WTC11 (cell line): ENCODE measurements around the gene TMEM253. TPM values are rescaled to one million over a fixed set of nuclear protein-coding genes. Genes with fewer than 3 reads are reported as not detected.
A peak's percentile ranks its signal among the peaks of the same experiment; 100 is the strongest.

Experiments
- ATAC-seq: fragments of 200-7000 bp; cut with Tn5 transposase; 2 replicates; pipeline ENCODE4 v1.10.0; 2021; ENCODE audit warnings: mild to moderate bottlenecking, moderate library complexity
- CTCF ChIA-PET: fragments of 300-600 bp; sonication (Branson Sonifier 250); formaldehyde crosslinking; loops from one replicate; lab custom pipeline; 2021; ENCODE audit warnings: antibody characterized with exemption; lab: Charles Lee
- POLR2A ChIA-PET: fragments of 350-600 bp; sonication (Branson Sonifier 250); formaldehyde crosslinking; loops from one replicate; lab custom pipeline; 2021; ENCODE audit warnings: antibody characterized with exemption; lab: Charles Lee
- DNase-seq: peaks from one replicate; pipeline ENCODE4 v3.0.0; 2021; ENCODE audit warnings: low spot score
- H3K27ac Mint-ChIP-seq: 2 replicates; pipeline ENCODE4 v1.8.0; 2021; ENCODE audit warnings: mixed read lengths
- H3K27me3 Mint-ChIP-seq: 2 replicates; pipeline ENCODE4 v1.8.0; 2021; ENCODE audit warnings: low read depth, mild to moderate bottlenecking, moderate library complexity, mixed read lengths
- H3K36me3 Mint-ChIP-seq: 2 replicates; pipeline ENCODE4 v1.8.0; 2021; ENCODE audit warnings: mixed read lengths
- H3K4me1 Mint-ChIP-seq: 2 replicates; pipeline ENCODE4 v1.8.0; 2022; ENCODE audit warnings: mixed read lengths
- H3K4me3 Mint-ChIP-seq: 2 replicates; pipeline ENCODE4 v1.8.0; 2021; ENCODE audit warnings: mild to moderate bottlenecking, moderate library complexity, mixed read lengths
- H3K9me3 Mint-ChIP-seq: 2 replicates; pipeline ENCODE4 v1.8.0; 2021; ENCODE audit warnings: mixed read lengths
- ATF1 ChIP-seq: sonication (generic); formaldehyde crosslinking; IDR thresholded peaks from 2 replicates; pipeline ENCODE4 v1.8.1; 2023; ENCODE audit warnings: mild to moderate bottlenecking, moderate library complexity, missing genetic modification reagents
- CREB1 ChIP-seq: sonication (generic); formaldehyde crosslinking; IDR thresholded peaks from 2 replicates; pipeline ENCODE4 v1.8.0; 2023; ENCODE audit warnings: mild to moderate bottlenecking, missing genetic modification reagents
- CREM ChIP-seq: sonication (generic); formaldehyde crosslinking; IDR thresholded peaks from 2 replicates; pipeline ENCODE4 v1.8.1; 2022; ENCODE audit warnings: mild to moderate bottlenecking, missing genetic modification reagents, moderate library complexity
- E2F4 ChIP-seq: sonication (generic); formaldehyde crosslinking; IDR thresholded peaks from 2 replicates; pipeline ENCODE4 v1.8.1; 2022; ENCODE audit warnings: low read depth, mild to moderate bottlenecking, moderate library complexity, missing genetic modification reagents, borderline replicate concordance
- FOXK1 ChIP-seq: sonication (generic); formaldehyde crosslinking; IDR thresholded peaks from 2 replicates; pipeline ENCODE4 v1.8.0; 2022; ENCODE audit warnings: mild to moderate bottlenecking, moderate library complexity, missing genetic modification reagents
- GABPB1 ChIP-seq: sonication (generic); formaldehyde crosslinking; IDR thresholded peaks from 2 replicates; pipeline ENCODE4 v1.8.1; 2023; ENCODE audit warnings: mild to moderate bottlenecking, missing genetic modification reagents
- HMGA2 ChIP-seq: fragments of 250-450 bp; sonication (Bioruptor Pico); IDR thresholded peaks from 2 replicates; pipeline ENCODE4 v1.4.0; 2021; ENCODE audit warnings: mild to moderate bottlenecking, moderate library complexity
- IRF1 ChIP-seq: sonication (generic); formaldehyde crosslinking; IDR thresholded peaks from 2 replicates; pipeline ENCODE4 v1.8.0; 2023; ENCODE audit warnings: missing genetic modification reagents
- MYBL2 ChIP-seq: sonication (generic); formaldehyde crosslinking; IDR thresholded peaks from 2 replicates; pipeline ENCODE4 v1.8.1; 2023; ENCODE audit warnings: mild to moderate bottlenecking, moderate library complexity, missing genetic modification reagents
- PRRX2 ChIP-seq: fragments of 250-450 bp; sonication (Bioruptor Pico); IDR thresholded peaks from 2 replicates; pipeline ENCODE4 v1.8.0; 2021; ENCODE audit warnings: mild to moderate bottlenecking
- TEAD4 ChIP-seq: sonication (generic); formaldehyde crosslinking; IDR thresholded peaks from 2 replicates; pipeline ENCODE4 v1.8.0; 2022; ENCODE audit warnings: mild to moderate bottlenecking, missing genetic modification reagents
- ZNF219 ChIP-seq: sonication (generic); formaldehyde crosslinking; IDR thresholded peaks from 2 replicates; pipeline ENCODE4 v1.8.0; 2023; ENCODE audit warnings: missing genetic modification reagents, mild to moderate bottlenecking, borderline replicate concordance
- ZNF425 ChIP-seq: fragments of 250-450 bp; sonication (Bioruptor Pico); conservative IDR thresholded peaks from 2 replicates; pipeline ENCODE4 v1.9.0; 2021; ENCODE audit warnings: mild to moderate bottlenecking
- total RNA-seq: library from RNA; stranded (reverse); gene quantifications from 3 replicates; pipeline ENCODE4 v1.2.3, GENCODE V29; 2021
- TF ChIP-seq, protein P1 (sequence below): sonication (generic); formaldehyde crosslinking; conservative IDR thresholded peaks from 2 replicates; pipeline ENCODE4 v1.8.1; 2023; ENCODE audit warnings: mild to moderate bottlenecking, low read depth, missing genetic modification reagents, moderate library complexity
- TF ChIP-seq, protein P2 (sequence below): sonication (generic); formaldehyde crosslinking; IDR thresholded peaks from 2 replicates; pipeline ENCODE4 v1.8.1; 2023; ENCODE audit warnings: mild to moderate bottlenecking, missing genetic modification reagents
- TF ChIP-seq, protein P3 (sequence below): sonication (generic); formaldehyde crosslinking; IDR thresholded peaks from 2 replicates; pipeline ENCODE4 v1.8.0; 2022; ENCODE audit warnings: mild to moderate bottlenecking, missing genetic modification reagents
- TF ChIP-seq, protein P4 (sequence below): sonication (generic); formaldehyde crosslinking; IDR thresholded peaks from 2 replicates; pipeline ENCODE4 v1.8.0; 2022; ENCODE audit warnings: missing genetic modification reagents
- TF ChIP-seq, protein P5 (sequence below): sonication (generic); formaldehyde crosslinking; IDR thresholded peaks from 2 replicates; pipeline ENCODE4 v1.8.1; 2022; ENCODE audit warnings: mild to moderate bottlenecking, missing genetic modification reagents, moderate library complexity, borderline replicate concordance

Gene TMEM253
- total RNA-seq, 1 experiment from 2014 or later: 1.7 TPM

GRCh38 chr14:21072781-21073339 is 28.0 kb upstream of the TMEM253 start:
- Mint-ChIP-seq H3K27me3 (no peaks in the 10 kb centered on the region), H3K4me1 (peaks cover 24% of the 10 kb centered on the region), H3K9me3 (no peaks in the 10 kb centered on the region), H3K27ac (no peak overlapping the region), H3K4me3 (peak overlapping the region; percentile 89), H3K36me3 (peaks cover 40% of the 10 kb centered on the region)
- TF ChIP-seq TEAD4 (no peak), FOXK1 (CRISPR knock-in tag) (no peak), MYBL2 (CRISPR knock-in tag) (no peak), E2F4 (CRISPR knock-in tag) (no peak)
- TF ChIP-seq, protein P1, sequence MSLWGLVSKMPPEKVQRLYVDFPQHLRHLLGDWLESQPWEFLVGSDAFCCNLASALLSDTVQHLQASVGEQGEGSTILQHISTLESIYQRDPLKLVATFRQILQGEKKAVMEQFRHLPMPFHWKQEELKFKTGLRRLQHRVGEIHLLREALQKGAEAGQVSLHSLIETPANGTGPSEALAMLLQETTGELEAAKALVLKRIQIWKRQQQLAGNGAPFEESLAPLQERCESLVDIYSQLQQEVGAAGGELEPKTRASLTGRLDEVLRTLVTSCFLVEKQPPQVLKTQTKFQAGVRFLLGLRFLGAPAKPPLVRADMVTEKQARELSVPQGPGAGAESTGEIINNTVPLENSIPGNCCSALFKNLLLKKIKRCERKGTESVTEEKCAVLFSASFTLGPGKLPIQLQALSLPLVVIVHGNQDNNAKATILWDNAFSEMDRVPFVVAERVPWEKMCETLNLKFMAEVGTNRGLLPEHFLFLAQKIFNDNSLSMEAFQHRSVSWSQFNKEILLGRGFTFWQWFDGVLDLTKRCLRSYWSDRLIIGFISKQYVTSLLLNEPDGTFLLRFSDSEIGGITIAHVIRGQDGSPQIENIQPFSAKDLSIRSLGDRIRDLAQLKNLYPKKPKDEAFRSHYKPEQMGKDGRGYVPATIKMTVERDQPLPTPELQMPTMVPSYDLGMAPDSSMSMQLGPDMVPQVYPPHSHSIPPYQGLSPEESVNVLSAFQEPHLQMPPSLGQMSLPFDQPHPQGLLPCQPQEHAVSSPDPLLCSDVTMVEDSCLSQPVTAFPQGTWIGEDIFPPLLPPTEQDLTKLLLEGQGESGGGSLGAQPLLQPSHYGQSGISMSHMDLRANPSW (CRISPR knock-in tag): no peak
- ChIA-PET CTCF (interaction anchor here (2.5 to 4.6 kb wide), 5 partner anchors 20 to 59 kb away, joined by 12 to 165 read pairs (median 94); partner anchors contain the start of genes TMEM253 and ZNF219), POLR2A (interaction anchor here (0.5 to 3.0 kb wide), 4 partner anchors 13 to 22 kb away, joined by 3 to 74 read pairs (median 15); no protein-coding TSS in a partner anchor)
- ATAC-seq (no peak), DNase-seq (no peak)

- H3K4me1 Mint-ChIP-seq: peaks cover 17% of the 10 kb centered on the region
- no peak overlapping the region for H3K4me3 Mint-ChIP-seq
- H3K27ac Mint-ChIP-seq: no peak overlapping the region
- ATAC-seq (no peak), DNase-seq (no peak)
- CTCF ChIA-PET: interaction anchor here (1.9 to 4.6 kb wide), 3 partner anchors 17 to 59 kb away, joined by 7 to 165 read pairs (median 10); no protein-coding TSS in a partner anchor
- no peaks in the 10 kb centered on the region for H3K9me3 Mint-ChIP-seq
- POLR2A ChIA-PET: no interaction called here
- H3K27me3 Mint-ChIP-seq: no peaks in the 10 kb centered on the region
- peaks cover 49% of the 10 kb centered on the region for H3K36me3 Mint-ChIP-seq
- TF ChIP-seq HMGA2 (CRISPR knock-in tag) (no peak), CREM (CRISPR knock-in tag) (no peak), IRF1 (no peak), ATF1 (CRISPR knock-in tag) (no peak), ZNF425 (no peak), CREB1 (CRISPR knock-in tag) (no peak), ZNF219 (no peak), PRRX2 (CRISPR knock-in tag) (no peak), GABPB1 (no peak)
- TF ChIP-seq, protein P2, sequence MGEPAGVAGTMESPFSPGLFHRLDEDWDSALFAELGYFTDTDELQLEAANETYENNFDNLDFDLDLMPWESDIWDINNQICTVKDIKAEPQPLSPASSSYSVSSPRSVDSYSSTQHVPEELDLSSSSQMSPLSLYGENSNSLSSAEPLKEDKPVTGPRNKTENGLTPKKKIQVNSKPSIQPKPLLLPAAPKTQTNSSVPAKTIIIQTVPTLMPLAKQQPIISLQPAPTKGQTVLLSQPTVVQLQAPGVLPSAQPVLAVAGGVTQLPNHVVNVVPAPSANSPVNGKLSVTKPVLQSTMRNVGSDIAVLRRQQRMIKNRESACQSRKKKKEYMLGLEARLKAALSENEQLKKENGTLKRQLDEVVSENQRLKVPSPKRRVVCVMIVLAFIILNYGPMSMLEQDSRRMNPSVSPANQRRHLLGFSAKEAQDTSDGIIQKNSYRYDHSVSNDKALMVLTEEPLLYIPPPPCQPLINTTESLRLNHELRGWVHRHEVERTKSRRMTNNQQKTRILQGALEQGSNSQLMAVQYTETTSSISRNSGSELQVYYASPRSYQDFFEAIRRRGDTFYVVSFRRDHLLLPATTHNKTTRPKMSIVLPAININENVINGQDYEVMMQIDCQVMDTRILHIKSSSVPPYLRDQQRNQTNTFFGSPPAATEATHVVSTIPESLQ (CRISPR knock-in tag): no peak
- TF ChIP-seq, protein P3, sequence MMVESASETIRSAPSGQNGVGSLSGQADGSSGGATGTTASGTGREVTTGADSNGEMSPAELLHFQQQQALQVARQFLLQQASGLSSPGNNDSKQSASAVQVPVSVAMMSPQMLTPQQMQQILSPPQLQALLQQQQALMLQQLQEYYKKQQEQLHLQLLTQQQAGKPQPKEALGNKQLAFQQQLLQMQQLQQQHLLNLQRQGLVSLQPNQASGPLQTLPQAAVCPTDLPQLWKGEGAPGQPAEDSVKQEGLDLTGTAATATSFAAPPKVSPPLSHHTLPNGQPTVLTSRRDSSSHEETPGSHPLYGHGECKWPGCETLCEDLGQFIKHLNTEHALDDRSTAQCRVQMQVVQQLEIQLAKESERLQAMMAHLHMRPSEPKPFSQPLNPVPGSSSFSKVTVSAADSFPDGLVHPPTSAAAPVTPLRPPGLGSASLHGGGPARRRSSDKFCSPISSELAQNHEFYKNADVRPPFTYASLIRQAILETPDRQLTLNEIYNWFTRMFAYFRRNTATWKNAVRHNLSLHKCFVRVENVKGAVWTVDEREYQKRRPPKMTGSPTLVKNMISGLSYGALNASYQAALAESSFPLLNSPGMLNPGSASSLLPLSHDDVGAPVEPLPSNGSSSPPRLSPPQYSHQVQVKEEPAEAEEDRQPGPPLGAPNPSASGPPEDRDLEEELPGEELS: no peak
- TF ChIP-seq, protein P4, sequence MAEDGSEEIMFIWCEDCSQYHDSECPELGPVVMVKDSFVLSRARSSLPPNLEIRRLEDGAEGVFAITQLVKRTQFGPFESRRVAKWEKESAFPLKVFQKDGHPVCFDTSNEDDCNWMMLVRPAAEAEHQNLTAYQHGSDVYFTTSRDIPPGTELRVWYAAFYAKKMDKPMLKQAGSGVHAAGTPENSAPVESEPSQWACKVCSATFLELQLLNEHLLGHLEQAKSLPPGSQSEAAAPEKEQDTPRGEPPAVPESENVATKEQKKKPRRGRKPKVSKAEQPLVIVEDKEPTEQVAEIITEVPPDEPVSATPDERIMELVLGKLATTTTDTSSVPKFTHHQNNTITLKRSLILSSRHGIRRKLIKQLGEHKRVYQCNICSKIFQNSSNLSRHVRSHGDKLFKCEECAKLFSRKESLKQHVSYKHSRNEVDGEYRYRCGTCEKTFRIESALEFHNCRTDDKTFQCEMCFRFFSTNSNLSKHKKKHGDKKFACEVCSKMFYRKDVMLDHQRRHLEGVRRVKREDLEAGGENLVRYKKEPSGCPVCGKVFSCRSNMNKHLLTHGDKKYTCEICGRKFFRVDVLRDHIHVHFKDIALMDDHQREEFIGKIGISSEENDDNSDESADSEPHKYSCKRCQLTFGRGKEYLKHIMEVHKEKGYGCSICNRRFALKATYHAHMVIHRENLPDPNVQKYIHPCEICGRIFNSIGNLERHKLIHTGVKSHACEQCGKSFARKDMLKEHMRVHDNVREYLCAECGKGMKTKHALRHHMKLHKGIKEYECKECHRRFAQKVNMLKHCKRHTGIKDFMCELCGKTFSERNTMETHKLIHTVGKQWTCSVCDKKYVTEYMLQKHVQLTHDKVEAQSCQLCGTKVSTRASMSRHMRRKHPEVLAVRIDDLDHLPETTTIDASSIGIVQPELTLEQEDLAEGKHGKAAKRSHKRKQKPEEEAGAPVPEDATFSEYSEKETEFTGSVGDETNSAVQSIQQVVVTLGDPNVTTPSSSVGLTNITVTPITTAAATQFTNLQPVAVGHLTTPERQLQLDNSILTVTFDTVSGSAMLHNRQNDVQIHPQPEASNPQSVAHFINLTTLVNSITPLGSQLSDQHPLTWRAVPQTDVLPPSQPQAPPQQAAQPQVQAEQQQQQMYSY: no peak
- TF ChIP-seq, protein P5, sequence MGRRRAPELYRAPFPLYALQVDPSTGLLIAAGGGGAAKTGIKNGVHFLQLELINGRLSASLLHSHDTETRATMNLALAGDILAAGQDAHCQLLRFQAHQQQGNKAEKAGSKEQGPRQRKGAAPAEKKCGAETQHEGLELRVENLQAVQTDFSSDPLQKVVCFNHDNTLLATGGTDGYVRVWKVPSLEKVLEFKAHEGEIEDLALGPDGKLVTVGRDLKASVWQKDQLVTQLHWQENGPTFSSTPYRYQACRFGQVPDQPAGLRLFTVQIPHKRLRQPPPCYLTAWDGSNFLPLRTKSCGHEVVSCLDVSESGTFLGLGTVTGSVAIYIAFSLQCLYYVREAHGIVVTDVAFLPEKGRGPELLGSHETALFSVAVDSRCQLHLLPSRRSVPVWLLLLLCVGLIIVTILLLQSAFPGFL (CRISPR knock-in tag): no peak
Measured at GRCh38 chr14:21073921-21074320, 26.9 kb upstream of the TMEM253 start.
